Measurements from ENCODE around the gene APBB1IP.

DNA sequence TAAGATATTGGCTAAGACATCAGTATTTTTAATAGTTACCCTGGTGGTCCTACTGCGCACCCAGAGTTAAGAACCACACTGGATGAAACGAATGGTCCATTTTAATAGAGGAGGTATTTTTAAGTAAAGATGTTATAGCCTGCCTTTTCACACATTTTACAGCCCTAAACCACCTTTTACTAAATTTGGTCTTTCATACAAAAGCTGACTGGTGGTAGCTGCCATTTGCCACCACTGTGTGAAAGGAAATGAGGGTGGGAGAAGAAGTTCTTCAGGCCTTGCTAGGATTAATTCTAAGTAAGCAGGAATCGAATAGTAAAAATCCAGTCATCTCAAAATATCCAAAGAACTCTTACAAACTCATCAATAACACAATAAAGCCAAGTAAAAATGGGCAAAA is 15.2 kb upstream of the APBB1IP start:
- TF ChIP-seq, protein P1, sequence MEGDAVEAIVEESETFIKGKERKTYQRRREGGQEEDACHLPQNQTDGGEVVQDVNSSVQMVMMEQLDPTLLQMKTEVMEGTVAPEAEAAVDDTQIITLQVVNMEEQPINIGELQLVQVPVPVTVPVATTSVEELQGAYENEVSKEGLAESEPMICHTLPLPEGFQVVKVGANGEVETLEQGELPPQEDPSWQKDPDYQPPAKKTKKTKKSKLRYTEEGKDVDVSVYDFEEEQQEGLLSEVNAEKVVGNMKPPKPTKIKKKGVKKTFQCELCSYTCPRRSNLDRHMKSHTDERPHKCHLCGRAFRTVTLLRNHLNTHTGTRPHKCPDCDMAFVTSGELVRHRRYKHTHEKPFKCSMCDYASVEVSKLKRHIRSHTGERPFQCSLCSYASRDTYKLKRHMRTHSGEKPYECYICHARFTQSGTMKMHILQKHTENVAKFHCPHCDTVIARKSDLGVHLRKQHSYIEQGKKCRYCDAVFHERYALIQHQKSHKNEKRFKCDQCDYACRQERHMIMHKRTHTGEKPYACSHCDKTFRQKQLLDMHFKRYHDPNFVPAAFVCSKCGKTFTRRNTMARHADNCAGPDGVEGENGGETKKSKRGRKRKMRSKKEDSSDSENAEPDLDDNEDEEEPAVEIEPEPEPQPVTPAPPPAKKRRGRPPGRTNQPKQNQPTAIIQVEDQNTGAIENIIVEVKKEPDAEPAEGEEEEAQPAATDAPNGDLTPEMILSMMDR (IDR thresholded peaks at IDR 0.05): no peak
- TF ChIP-seq EP300 (IDR thresholded peaks at IDR 0.05): no peak
